ENCODE measurements around the gene GPR75. TPM values are rescaled to one million over a fixed set of nuclear protein-coding genes. Genes with fewer than 3 reads are reported as not detected.

Gene GPR75
- total and polyA plus RNA-seq, 2 of the 8 experiments (the other 6 are each of a cell fraction or from before 2014, with no cell fraction given): 3.5 to 4.3 TPM

- TF ChIP-seq CHD7 (IDR thresholded peaks at IDR 0.05; ENCODE audit: insufficient replicate concordance, low read length) (no peak), BACH1 (IDR thresholded peaks at IDR 0.05; ENCODE audit: low read length) (no peak), CBX8 (IDR thresholded peaks at IDR 0.05; ENCODE audit: borderline replicate concordance, low read depth, low read length) (no peak), FOSL1 (IDR thresholded peaks at IDR 0.05; ENCODE audit: insufficient read depth, low read depth, low read length) (no peak), YY1 (IDR thresholded peaks at IDR 0.05; ENCODE audit: low read depth, low read length) (no peak), POLR2AphosphoS5 (IDR thresholded peaks at IDR 0.05; ENCODE audit: low read depth, low read length) (no peak), TCF12 (IDR thresholded peaks at IDR 0.05; ENCODE audit: low read depth, low read length) (no peak), SRF (IDR thresholded peaks at IDR 0.05; ENCODE audit: low read depth, low read length) (no peak)
Measured at GRCh38 chr2:53848062-53848461, 11.7 kb downstream of the GPR75 start (continued).

Data from H1 (cell line).